Anterior cingulate cortex (tissue), 58 donors: ENCODE measurements around the gene LCN10.
"Not testable (repeated sequence)": the region's sequence is repeated elsewhere in the genome, so short reads cannot be mapped to it uniquely, and the experiment has no call there.

ENCODE experiments used
- DNase-seq, 58 donors: peaks; one replicate each; lab custom pipeline; 2025; lab: John Stamatoyannopoulos, UW

LCN10 gene

GRCh38 chr9:136722093-136722968 is 20.4 kb downstream of the LCN10 start:
- no peak for DNase-seq

GRCh38 chr9:136721339-136722092 is 21.2 kb downstream of the LCN10 start:
- DNase-seq = peak in 1 of 58 donors; percentile 39

DNA sequence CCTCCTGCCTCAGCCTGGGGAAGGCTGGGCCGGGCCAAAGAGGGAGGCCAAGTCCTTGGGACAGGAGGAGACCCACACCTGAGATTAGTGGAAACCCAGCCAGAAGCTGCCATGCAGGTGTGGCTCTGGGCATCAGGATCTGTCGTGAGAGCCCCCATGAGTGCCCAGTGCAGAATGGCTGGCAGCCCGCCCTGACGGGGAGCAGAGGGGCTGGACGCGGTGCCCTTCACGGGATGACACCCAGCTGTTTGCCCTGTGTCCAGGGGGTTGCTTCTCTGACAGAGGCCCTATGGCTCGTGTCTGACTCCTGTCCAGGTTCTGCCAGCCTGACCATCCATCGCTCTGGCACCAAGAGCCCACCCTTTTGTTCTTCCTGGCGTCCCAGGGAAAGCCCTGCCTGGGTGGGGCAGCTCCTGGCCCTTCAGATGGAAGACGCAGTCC is 21.8 kb downstream of the LCN10 start:
- DNase-seq = no peak

GRCh38 chr9:136720251-136720897 is 22.4 kb downstream of the LCN10 start:
- peak in 5 of 58 donors; percentile 17 to 30 (median 23) for DNase-seq

DNA sequence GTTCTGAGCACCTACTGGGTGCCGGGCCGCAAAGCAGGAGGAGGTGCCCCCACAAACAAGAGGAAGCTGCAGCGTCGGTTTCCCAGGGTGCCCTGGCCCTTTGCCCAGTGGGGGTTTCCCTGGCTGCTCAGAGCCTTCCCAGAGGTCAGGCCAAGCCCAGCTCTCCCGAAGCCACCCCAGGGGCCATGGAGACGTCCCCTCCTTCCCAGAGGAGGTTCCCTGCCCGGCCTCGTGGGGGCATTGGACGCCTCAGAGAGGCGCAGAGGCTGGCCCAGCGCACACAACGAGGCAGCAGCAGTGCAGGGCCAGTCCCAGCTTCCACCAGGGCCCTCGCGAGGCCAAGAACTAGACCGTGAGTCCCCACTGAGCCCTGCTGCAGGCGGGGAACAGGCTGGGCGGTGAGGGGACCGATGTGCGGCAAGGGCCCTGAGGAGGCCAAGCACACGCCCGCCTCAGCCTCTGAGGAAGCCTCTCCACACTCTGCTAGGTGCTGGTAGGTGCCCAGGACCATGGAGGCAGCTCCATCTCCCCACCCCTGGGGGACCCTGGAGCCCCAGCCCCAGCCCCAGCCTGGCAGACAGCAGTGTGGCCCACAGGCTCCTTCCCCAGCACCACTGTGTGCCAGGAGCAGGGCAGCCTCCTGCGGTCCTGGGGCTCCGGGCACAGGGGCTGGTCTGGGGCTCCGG is 23.4 kb downstream of the LCN10 start:
- peak in 1 of 58 donors; percentile 17 for DNase-seq

DNA sequence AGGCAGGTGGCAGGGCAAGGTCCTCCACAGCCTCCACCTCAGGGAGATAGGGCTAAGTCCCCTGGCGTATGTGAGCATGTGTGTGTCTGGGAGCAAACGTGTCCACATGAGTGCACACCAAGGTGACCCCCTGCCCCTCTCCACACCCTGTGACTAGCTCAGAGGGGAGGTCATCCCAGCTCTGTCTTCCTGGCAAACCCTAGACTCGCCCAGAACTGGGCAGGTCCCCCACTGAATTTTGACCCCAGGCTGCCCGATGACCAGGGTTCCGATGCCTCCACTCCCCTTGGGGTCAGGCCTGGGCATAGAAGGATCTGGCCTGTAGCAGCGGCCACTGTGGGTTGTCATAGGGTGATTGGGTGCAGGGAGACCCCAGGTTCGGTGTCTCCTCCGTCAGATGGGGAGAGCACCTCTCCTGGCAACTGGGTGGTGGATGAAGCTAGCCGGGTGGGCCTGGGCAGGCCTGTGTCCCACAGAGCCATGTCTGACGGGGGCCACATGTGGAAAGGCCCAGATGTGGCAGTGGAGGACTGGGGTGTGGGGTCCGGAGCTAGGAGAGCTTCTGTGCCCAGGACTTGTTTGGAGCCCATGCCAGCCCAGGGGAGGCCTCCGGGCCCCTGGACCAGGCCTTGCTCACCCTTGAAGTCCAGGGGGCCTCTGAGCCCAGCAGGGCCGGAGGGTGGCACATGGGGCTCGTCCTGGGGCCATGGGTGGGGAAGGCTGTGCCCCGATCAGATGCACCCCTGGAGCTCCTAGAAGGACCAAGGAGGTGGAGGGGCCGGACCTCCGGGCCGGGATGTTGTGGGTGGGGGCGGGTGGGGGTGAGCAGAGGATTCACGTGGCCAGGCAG is 24.2 kb downstream of the LCN10 start:
- no peak for DNase-seq

DNA sequence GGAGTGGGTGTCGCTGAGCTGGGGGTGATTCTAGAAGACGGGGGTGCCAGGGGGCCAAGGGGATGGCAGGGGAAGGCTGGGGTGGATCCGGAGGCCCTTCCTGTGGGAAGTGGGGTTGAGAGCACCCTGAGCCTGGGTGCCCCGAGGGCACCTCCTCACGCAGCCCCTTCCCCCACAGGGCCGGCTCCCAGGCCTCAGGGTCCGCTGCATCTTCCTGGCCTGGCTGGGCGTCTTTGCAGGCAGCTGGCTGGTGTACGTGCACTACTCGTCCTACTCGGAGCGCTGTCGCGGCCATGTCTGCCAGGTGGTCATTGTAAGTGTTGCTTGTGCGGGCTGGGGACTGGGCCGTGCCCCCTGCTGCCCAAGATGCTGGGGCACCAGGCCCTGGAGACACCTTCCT is 25.3 kb downstream of the LCN10 start:
- no peak for DNase-seq

GRCh38 chr9:136714893-136715274 is 27.9 kb downstream of the LCN10 start:
- no peak for DNase-seq

GRCh38 chr9:136714096-136714892 is 28.4 kb downstream of the LCN10 start:
- no peak for DNase-seq

DNA sequence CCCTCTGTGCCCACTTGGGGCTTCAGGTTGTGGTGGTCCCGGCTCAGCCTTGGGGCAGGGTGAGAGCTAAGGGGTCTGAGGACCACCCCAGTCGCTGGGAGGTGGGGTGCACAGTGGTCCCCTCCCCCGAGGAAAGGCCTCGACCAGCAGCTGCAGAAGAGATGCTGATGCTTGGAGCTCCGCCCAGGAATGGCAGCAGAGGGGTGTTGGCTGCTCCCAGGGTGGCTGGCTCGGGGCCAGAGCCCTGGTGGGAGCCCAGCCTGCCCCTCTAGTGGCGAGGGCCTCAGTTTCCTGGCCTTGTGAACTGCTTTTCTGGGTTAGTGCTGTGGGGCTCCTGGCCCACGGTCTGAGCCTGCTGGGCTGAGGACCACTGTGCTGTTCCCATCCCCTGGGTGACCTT is 29.2 kb downstream of the LCN10 start:
- peak in 1 of 58 donors; percentile 18 for DNase-seq

GRCh38 chr9:136712690-136713544 is 29.8 kb downstream of the LCN10 start:
- no peak for DNase-seq

DNA sequence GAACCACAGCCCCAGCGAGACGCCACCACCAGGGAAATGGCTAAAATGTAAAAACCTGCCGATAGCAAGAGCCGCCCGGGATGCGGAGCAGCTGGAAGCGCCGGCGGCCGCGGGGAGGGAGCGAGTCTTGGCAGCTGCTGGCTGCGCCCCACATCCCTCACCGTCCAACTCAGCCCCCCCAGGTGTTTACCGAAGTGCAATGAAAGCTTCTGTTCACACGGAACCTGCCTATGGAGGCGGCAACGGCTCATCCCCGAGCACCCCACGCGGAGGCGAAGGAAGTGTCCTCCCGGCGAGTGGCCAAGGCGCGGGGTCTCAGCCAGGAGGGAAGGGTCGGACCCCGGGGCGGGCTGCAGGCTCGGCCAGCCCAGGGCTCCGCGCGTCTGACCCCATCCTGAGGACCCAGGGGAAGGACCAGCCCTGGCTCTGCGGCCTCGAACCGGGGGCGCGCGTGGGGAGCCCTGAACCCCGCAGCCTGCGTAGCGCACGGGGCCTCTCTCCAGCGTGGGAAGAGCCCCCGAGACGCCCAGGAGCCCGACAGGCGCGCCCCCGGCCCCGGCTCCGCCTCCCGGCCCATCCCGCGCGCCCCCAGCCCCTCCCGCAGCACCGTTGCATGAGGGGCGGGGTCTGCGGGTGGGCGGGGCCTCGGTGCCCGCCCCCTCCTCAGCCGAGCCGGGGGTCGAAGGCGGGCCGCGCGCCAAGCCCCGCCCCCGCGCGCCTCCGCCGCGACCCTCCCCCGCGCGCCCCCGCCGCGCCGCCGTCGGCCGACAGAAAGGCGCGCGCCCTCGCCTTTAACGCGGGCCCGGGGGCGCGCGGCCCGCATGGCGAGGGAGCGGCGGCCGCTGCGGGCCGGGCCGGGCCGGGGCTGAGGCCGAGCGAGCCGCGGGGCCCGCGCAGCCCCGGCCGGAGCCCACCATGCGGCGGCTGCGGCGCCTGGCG is 30.7 kb downstream of the LCN10 start, which contains the start of gene DIPK1B:
Gene DIPK1B (plus strand): TSS at position 822 of the 939 bp plus-strand sequence. CDS start 94 bp downstream, at position 916.
- peak in 10 of 58 donors; percentile 17 to 59 (median 33) for DNase-seq

DNA sequence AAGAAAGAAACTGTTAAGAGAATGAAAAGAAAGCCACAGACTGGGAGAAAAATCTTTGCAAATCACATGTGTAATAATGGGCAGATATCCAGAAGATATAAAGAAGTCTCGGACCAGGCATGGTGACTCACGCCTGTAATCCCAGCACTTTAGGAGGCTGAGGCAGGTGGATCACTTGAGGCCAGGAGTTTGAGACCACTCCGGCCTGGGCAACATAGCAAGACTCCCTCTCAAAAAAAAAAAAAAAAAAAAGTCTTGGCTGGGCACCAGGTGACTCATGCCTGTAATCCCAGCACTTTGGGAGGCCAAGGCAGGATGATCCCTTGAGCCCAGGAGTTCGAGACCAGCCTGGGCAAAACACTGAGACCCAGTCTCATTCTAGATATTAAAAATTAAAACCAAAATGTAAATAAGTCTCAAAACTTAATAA is 31.5 kb downstream of the LCN10 start:
- DNase-seq = not testable (repeated sequence)

- no peak for DNase-seq
Observed at GRCh38 chr9:136710543-136710942, 32.2 kb downstream of the LCN10 start.

DNA sequence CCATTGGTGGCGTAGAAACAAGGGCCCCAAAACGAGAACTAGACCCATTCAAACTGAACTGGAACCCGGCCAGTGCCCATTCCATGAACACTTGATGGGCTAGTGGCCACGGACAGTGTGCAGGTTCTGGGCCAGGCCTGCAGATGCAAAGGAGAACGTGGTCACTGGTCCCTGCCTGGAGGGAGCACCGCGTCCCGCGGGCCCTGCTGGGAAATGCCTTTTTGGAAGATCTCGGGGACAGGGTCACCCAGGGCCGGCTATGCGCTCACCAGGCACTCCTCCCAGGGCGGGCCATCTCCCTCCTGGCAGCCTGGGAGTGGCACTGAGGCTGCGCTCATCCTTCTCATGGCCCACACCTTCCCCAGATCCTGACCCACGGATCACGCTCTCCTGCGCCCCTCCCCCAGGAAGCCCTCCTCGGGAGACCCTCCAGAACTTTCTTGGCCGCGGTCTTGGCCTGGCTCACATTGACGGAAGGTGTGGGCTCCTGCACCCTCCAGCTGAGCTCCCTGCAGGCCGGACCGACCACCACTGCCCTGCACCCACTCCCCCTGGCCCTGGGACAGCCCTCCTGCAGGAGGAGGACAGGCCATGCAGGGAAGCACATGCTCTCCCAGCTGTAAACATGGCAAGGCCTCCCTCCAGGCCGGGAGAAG is 33.2 kb downstream of the LCN10 start:
- DNase-seq = no peak
